PC-3 (cell line): ENCODE data around the gene ITGA7. TPM values are rescaled to one million over a fixed set of nuclear protein-coding genes. Genes with fewer than 3 reads are reported as not detected.

Experiments
- ATAC-seq: fragments of 200-7000 bp; cut with Tn5 transposase; 2 replicates; pipeline ENCODE4 v1.9.1; 2020; ENCODE audit warnings: mild to moderate bottlenecking, moderate library complexity
- BruUV-seq: library from RNA; stranded (reverse); fragments of 400-500 nt; replicated peaks from 2 replicates; lab custom pipeline; 2021; lab: Mats Ljungman, UMichigan
- CTCF ChIA-PET: fragments of 300-600 bp; sonication (Branson Sonifier 250); formaldehyde crosslinking; loops from one replicate; lab custom pipeline; 2022; ENCODE audit warnings: antibody characterized with exemption; lab: Charles Lee
- POLR2A ChIA-PET: fragments of 300-600 bp; sonication (Branson Sonifier 250); formaldehyde crosslinking; loops from one replicate; lab custom pipeline; 2022; ENCODE audit warnings: antibody characterized with exemption; ENCODE audit not compliant: unreplicated experiment; lab: Charles Lee
- DNase-seq: peaks from one replicate; pipeline ENCODE4 v3.0.0-alpha.2; 2015
- H2AFZ ChIP-seq: fragments of 300-600 bp; sonication (generic); 2 replicates; pipeline ENCODE4 v1.6.0; 2016; ENCODE audit warnings: antibody characterized with exemption, low read length
- H3F3A ChIP-seq: fragments of 300-600 bp; sonication (generic); one replicate; pipeline ENCODE4 v1.6.0; 2017; ENCODE audit warnings: antibody characterized with exemption, low read length, control low read depth, mild to moderate bottlenecking; ENCODE audit not compliant: unreplicated experiment
- H3K27ac ChIP-seq: fragments of 300-600 bp; sonication (generic); 2 replicates; pipeline ENCODE4 v1.5.1; 2016; ENCODE audit warnings: mild to moderate bottlenecking, low read length
- H3K27me3 ChIP-seq: fragments of 300-600 bp; sonication (generic); 2 replicates; pipeline ENCODE4 v1.6.1; 2016; ENCODE audit warnings: low read length, mixed read lengths
- H3K36me3 ChIP-seq: fragments of 300-600 bp; sonication (generic); 2 replicates; pipeline ENCODE4 v1.6.1; 2016; ENCODE audit warnings: low read depth, mixed run types, low read length, mixed read lengths
- H3K4me1 ChIP-seq: fragments of 300-600 bp; sonication (generic); 2 replicates; pipeline ENCODE4 v1.5.1; 2016; ENCODE audit warnings: low read length; ENCODE audit not compliant: insufficient read depth
- H3K4me2 ChIP-seq: fragments of 300-600 bp; sonication (generic); 2 replicates; pipeline ENCODE4 v1.6.0; 2016; ENCODE audit warnings: low read length
- H3K4me3 ChIP-seq: fragments of 300-600 bp; sonication (generic); 2 replicates; pipeline ENCODE4 v1.5.1; 2016; ENCODE audit warnings: mild to moderate bottlenecking, low read length, mixed read lengths
- H3K79me2 ChIP-seq: fragments of 300-600 bp; sonication (generic); 2 replicates; pipeline ENCODE4 v1.6.1; 2017; ENCODE audit warnings: low read length, mixed read lengths
- H3K9ac ChIP-seq: fragments of 300-600 bp; sonication (generic); 2 replicates; pipeline ENCODE4 v1.6.0; 2016; ENCODE audit warnings: mild to moderate bottlenecking, low read length
- H3K9me2 ChIP-seq: fragments of 300-600 bp; sonication (generic); replicated peaks from 2 replicates; pipeline ENCODE4 v1.6.1; 2016; ENCODE audit warnings: mixed run types, low read length, mixed read lengths
- H3K9me3 ChIP-seq: fragments of 300-600 bp; sonication (generic); 2 replicates; pipeline ENCODE4 v1.6.1; 2016; ENCODE audit warnings: low read length, mixed read lengths
- H4K20me1 ChIP-seq: fragments of 300-600 bp; sonication (generic); 2 replicates; pipeline ENCODE4 v1.6.1; 2016; ENCODE audit warnings: low read length, mixed read lengths
- EZH2 ChIP-seq: fragments of 300-600 bp; sonication (generic); IDR thresholded peaks from one replicate; pipeline ENCODE4 v1.6.1; 2017; ENCODE audit warnings: antibody characterized with exemption, mild to moderate bottlenecking, low read length; ENCODE audit not compliant: unreplicated experiment
- EZH2phosphoT487 ChIP-seq: fragments of 300-600 bp; sonication (generic); IDR thresholded peaks from 2 replicates; pipeline ENCODE4 v1.6.1; 2018; ENCODE audit warnings: mild to moderate bottlenecking, antibody characterized with exemption, low read length, borderline replicate concordance
- intact Hi-C: fragments of 100-400 bp; cut with micrococcal nuclease; formaldehyde crosslinking; loops from 2 replicates; pipeline ENCODE4 v1.9.0; 2023
- total RNA-seq: library from RNA; depleted of rRNA; stranded (reverse); fragments of >200 nt; gene quantifications from 2 replicates; pipeline ENCODE4 v1.2.3, GENCODE V29; 2014
- TF ChIP-seq, protein P1 (sequence below): fragments of 300-600 bp; sonication (generic); conservative IDR thresholded peaks from 2 replicates; pipeline ENCODE4 v1.5.1; 2017; ENCODE audit warnings: antibody characterized with exemption, low read depth, mild to moderate bottlenecking, low read length

Gene ITGA7
- total RNA-seq, 1 experiment from 2014 or later, result 4.4 TPM

DNA sequence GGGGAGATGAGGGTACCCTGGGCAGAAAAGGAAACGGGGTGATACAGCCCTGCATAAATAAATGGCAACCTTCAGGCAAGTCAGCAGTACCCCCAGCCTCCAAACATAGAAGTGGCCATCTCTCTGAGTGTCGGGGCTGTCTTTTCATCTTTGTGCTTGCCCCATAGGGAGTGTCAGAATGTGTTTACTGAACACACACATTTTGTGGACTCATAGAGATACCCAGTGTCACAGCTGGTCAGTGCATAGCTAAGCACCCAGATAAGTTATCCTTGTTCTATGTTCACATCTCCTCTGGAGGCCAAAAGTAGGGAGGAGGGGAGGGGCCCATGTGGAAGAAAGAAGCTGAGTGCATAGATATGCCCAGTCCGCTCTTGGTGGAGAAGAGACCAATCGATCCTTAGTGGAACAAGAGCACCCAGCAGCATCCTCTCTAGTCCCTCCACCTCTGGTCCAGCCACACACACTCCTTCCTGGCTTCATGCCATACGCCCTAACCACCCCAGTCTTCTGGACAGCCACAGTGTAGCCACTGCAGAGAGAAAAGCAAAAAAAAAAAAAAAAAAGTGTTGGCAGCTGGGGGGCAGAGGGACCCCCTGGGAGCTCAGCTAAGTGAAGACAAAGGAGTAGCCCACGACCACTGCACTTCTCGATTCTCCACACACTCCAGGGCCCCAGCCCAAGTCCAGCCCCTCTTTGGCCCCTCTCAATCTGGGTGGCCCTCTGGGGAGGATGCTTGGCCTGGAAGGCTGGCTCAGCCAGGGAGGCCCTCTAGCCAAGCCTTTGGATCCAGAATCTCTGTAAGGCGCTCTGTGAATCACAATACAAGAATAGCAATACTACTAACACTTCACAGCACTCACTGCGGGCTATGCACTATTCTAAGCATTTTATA, 2.6 kb downstream of the ITGA7 start:
- H3K27ac ChIP-seq, result no peak overlapping the region
- no peaks in the 10 kb centered on the region for H4K20me1 ChIP-seq
- TF ChIP-seq EZH2 (no peak), EZH2phosphoT487 (no peak)
- TF ChIP-seq, protein P1, sequence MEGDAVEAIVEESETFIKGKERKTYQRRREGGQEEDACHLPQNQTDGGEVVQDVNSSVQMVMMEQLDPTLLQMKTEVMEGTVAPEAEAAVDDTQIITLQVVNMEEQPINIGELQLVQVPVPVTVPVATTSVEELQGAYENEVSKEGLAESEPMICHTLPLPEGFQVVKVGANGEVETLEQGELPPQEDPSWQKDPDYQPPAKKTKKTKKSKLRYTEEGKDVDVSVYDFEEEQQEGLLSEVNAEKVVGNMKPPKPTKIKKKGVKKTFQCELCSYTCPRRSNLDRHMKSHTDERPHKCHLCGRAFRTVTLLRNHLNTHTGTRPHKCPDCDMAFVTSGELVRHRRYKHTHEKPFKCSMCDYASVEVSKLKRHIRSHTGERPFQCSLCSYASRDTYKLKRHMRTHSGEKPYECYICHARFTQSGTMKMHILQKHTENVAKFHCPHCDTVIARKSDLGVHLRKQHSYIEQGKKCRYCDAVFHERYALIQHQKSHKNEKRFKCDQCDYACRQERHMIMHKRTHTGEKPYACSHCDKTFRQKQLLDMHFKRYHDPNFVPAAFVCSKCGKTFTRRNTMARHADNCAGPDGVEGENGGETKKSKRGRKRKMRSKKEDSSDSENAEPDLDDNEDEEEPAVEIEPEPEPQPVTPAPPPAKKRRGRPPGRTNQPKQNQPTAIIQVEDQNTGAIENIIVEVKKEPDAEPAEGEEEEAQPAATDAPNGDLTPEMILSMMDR, result no peak
- H3K4me1 ChIP-seq, result peaks cover 14% of the 10 kb centered on the region
- intact Hi-C loops, result no loop called here
- no peak for DNase-seq
- no peaks in the 10 kb centered on the region for H3F3A ChIP-seq
- no peak overlapping the region for H2AFZ ChIP-seq
- H3K9me2 ChIP-seq, result no peaks in the 10 kb centered on the region
- H3K36me3 ChIP-seq, result no peaks in the 10 kb centered on the region
- BruUV-seq, result no TSS peak
- no peak overlapping the region for H3K4me2 ChIP-seq
- no peak overlapping the region for H3K4me3 ChIP-seq
- no peak overlapping the region for H3K9ac ChIP-seq
- ATAC-seq, result no peak
- H3K79me2 ChIP-seq, result no peaks in the 10 kb centered on the region
- no peaks in the 10 kb centered on the region for H3K27me3 ChIP-seq
- H3K9me3 ChIP-seq, result no peaks in the 10 kb centered on the region
- ChIA-PET CTCF (interaction anchor here (0.7 to 1.8 kb wide), 3 partner anchors 22 to 33 kb away, joined by 3 to 5 read pairs (median 5); a partner anchor contains a TSS), POLR2A (interaction anchor here (0.6 kb wide), 1 partner anchor 20 kb away, joined by 8 read pairs; no protein-coding TSS in a partner anchor)

DNA sequence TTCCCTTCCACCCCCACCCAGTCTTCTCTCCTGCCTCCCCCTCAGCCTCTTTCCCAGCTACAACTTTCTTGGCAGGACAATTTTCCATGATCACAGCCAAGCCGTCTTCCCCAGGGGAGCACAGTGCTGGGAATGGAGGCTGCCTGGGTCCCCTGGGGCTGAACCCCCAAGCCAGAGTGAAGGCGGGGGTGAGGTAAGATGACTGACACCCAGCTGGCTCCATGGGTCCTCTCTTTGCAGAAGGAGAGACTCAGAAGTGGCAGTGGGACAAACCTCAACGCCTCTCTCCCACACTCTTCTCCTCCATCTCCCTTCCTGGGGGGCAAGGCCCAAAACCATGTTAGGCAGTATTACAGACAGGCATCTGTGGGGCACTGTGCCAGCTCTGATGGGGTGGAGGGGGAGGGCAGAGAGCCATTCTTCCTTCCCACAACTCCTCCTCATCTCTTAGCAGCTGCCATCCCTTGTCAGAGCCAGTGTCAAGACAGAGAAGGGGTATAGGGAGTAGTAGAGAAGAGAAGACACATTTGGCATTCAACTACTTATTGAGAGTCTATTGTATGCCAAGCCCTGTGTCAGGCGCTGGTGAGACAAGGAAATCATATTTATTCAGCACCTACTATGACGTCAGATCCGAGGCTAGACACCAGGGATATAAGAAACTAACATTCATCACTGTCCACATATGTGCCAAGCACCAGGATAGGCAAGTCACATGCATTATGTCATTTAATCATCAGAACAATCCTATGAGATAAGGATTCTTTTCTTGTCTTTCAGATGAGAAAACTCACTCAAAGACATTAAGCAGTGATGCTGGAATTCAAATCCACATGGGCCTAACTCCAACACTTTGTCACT, 3.6 kb downstream of the ITGA7 start:
- Histone ChIP-seq H3K27me3 (no peaks in the 10 kb centered on the region), H3F3A (no peaks in the 10 kb centered on the region), H3K9me3 (no peaks in the 10 kb centered on the region), H3K36me3 (no peaks in the 10 kb centered on the region), H3K79me2 (no peaks in the 10 kb centered on the region), H3K4me1 (peaks cover 14% of the 10 kb centered on the region), H3K27ac (no peak overlapping the region), H2AFZ (no peak overlapping the region), H3K9me2 (no peaks in the 10 kb centered on the region), H3K9ac (no peak overlapping the region), H4K20me1 (no peaks in the 10 kb centered on the region), H3K4me3 (no peak overlapping the region), H3K4me2 (no peak overlapping the region)
- CTCF ChIA-PET, result no interaction called here
- no TSS peak for BruUV-seq
- TF ChIP-seq EZH2phosphoT487 (no peak), EZH2 (no peak)
- intact Hi-C loops, result no loop called here
- POLR2A ChIA-PET, result no interaction called here
- ATAC-seq (no peak), DNase-seq (no peak)

DNA sequence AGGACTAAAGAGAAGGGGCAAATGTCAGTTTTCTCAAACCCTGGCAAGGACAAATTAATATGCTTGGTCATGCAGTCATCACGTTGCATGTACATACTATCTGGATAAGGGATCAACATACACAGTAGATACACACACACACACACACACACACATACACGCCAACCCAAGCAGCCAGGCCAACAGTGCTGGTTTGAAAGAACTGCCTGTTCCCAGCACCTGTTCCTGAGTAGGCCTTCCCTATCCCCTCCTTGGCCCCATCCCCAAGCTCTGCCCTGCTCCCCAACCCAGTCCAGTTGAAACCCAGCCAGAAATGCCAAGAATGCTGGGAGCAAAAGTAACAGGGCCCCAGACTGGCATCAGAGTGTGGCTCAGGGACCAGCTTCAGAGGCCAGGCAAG, 4.4 kb downstream of the ITGA7 start:
- Histone ChIP-seq H3K79me2 (no peaks in the 10 kb centered on the region), H4K20me1 (no peaks in the 10 kb centered on the region), H3K36me3 (no peaks in the 10 kb centered on the region), H3K4me2 (no peak overlapping the region), H3K4me3 (no peak overlapping the region), H3K9ac (no peak overlapping the region), H3K4me1 (peaks cover 10% of the 10 kb centered on the region), H3K27ac (no peak overlapping the region), H2AFZ (no peak overlapping the region), H3K9me3 (no peaks in the 10 kb centered on the region), H3K27me3 (no peaks in the 10 kb centered on the region), H3K9me2 (no peaks in the 10 kb centered on the region), H3F3A (no peaks in the 10 kb centered on the region)
- ATAC-seq (no peak), DNase-seq (no peak)
- TF ChIP-seq EZH2 (no peak), EZH2phosphoT487 (no peak)
- TF ChIP-seq, protein P1, result no peak
- BruUV-seq, result no TSS peak
- POLR2A ChIA-PET, result no interaction called here
- CTCF ChIA-PET, result no interaction called here
- intact Hi-C loops, result no loop called here
